GM21390 (cell line): ENCODE data around the gene KRT80.
A peak's percentile ranks its signal among the peaks of the same experiment; 100 is the strongest.

Source experiments
- ATAC-seq: cut with Tn5 transposase; IDR thresholded peaks from one replicate; pipeline ENCODE4 v1.9.1; 2021; ENCODE audit not compliant: unreplicated experiment

Gene KRT80

GRCh38 chr12:52229836-52230343 lies 38.1 kb upstream of the KRT80 start:
- no peak for ATAC-seq

DNA sequence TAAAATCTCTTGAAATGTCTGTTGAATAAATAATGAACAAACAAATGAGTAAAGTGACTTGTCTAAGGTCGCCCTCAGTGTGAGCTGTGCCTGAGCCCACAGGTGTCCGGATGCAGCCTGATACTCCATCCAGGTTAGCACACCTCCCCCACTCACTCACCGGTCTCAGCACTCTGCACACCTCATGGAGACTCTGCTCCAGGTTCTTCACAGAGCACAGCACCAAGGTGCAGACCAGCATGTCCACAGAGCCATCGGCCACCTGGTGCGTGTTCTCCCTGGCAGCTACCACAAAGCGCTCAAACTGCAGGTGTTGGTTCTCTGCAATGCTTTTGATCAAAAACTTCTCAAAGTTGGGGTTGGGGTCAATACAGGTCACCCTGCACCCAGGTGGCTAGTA lies 37.1 kb upstream of the KRT80 start:
- no peak for ATAC-seq

- ATAC-seq = no peak
Measured at GRCh38 chr12:52228366-52228765, 36.6 kb upstream of the KRT80 start.

- ATAC-seq = no peak
Measured at GRCh38 chr12:52227606-52228166, 35.9 kb upstream of the KRT80 start.

- no peak for ATAC-seq
Measured at GRCh38 chr12:52226446-52226845, 34.6 kb upstream of the KRT80 start.

DNA sequence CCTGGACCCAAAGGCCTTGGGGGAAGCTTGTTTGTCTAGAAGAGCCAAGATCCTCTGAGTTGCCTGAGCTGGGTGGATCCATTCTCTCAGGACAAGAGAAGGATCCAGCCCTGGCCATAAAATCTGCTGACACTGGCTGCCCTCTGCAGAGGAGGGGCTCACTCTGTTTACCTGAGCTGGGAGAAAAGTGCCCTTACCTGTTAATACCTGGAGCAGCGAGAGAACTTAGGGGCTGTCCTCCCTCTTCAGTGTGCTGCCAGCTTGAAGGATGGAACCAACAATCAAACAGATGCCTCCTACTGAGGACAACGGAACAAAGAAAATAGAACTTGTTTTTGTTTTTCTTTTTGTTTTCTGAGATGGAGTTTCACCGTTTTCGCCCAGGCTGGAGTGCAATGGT lies 33.9 kb upstream of the KRT80 start:
- no peak for ATAC-seq

DNA sequence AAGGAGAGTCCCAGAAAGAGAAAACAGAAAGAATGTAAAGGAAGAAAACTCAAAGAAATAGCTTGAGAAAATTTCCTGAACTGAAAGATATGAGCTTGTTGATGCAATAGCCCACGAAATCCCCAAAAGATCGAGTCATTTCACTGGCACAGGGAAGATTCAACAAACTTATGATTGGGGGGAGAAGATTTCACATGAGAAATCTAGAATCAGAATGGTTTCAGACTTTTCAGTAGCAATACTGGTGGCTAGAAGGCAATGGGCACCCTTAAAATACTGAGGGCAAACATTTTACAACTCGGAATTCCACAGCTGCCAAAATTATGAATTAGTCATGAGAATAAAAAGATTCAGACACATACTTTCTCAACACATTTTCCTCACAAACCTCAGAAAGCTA lies 32.3 kb upstream of the KRT80 start:
- ATAC-seq = no peak

DNA sequence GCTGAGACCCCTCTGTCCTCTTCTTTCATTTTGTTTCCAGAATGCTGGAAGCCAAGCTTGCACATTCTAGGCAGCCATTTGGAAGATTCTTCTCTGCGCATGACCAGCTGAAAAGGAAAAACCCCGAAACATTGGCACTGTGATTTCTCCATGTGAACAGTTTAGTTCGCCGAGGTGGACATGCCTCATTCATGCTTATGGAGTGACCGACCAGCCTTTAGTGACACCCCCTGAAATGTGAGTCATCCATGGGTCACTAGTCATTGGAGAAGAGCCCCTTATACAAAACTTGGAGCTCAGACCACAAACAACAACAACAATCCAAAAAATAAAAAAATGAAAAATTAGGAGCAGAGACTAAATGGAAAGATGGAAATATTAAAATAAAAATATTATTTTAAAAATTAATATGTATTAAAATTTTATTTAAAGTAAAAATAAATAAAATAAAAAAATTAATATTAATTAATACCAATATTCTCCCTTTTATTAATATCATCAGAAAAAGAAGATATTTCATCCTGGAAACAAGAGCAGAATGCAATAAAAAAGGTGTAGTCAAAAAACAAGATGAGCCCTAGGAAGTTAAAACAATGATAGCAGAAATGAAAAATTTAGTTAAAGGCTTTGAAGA lies 31.7 kb upstream of the KRT80 start:
- no peak for ATAC-seq

- ATAC-seq = no peak
Measured at GRCh38 chr12:52222692-52223091, 30.9 kb upstream of the KRT80 start.

GRCh38 chr12:52221912-52222457 lies 30.2 kb upstream of the KRT80 start:
- no peak for ATAC-seq

DNA sequence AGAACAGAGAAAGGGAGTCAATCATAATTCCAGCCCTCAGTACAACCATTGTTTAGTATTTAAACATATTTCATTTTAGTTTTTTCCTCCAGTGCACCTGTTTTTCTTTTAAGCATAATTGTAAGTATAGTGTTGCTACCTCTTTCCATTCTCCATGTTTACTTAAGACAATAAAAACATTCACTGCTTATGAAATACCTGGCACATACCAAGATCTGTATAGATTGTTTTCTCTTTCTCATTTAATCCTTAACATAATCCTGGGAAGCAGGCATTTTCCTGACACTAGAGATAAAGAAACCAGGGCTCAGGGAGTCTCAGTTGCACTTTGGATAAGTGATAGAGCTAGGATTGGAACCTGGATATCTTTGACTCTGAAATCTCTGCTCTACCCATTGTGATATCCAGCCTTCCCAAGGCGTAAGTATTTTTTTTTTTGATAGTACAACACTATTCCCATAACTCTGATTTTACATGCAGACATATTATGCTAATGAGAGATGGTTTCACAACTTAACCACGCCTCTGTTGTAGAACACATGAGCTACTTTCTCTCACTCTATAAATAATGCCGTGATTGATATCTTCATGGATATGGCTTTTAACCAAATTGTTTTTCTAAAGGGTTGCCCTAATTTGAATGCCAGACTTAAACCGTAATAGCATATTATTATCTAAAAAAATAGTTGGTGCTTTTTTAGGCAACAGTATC lies 29.4 kb upstream of the KRT80 start:
- ATAC-seq = no peak

DNA sequence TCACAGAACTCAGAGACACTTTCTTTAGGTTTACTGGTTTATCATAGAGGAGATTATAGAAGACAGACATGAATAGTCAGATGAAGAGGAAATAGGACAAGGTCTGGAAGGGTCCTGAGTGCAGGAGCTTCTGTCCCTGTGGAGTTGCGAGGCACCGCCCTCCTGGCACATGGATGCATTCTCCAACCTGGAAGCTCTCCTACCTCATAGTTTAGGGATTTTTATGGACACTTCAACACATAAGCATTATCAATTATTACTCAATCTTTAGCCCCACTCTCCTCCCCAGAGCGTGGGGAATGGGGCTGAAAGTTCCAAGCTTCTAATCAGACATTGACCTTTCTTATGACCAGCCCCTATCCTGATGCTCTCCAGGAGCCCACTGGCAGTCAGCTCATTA lies 28.7 kb upstream of the KRT80 start:
- no peak for ATAC-seq

GRCh38 chr12:52218001-52218400 lies 26.2 kb upstream of the KRT80 start:
- no peak for ATAC-seq

DNA sequence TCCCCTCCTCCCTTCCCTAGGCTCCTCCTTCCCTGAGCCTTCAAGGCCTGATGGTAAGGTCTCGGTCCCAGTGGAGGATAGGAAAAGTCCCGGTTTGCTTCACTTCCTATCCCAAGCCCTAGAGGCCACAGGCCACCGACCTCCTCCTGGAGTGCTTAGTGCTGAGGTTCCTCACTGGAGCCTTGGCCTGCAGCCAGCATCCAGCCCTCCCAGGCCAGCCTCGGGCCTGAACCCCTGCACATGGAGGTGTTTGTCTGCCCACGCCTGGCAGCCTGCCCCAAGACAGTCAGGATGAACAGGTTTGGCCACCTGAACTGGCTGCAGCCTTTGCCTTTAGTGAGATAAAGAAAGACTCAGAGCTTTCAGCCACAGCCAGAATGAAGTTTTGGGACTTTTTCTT lies 25.4 kb upstream of the KRT80 start:
- no peak for ATAC-seq

- no peak for ATAC-seq
Measured at GRCh38 chr12:52216807-52217206, 25.0 kb upstream of the KRT80 start.

GRCh38 chr12:52216100-52216499 lies 24.3 kb upstream of the KRT80 start:
- no peak for ATAC-seq

GRCh38 chr12:52215587-52216031 lies 23.8 kb upstream of the KRT80 start:
- ATAC-seq = no peak

DNA sequence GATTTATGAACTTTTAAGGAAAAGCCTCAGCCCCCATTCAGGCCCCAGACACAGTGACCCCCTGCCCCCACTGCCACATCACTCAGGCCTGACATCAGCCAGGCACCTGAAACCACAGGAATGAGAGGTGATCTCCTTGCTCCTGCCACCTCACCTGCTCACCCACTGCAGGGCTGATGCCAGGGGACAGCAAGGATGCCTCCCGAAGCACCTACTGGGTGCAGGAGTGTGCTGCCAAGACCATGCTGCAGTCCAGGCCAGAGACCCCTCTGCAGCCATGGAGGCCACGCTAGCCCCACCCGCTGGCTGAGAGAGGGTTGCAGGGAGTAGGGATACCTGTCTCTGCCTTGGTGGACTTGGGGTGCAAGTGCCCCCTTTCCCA lies 22.6 kb upstream of the KRT80 start:
- no peak for ATAC-seq

DNA sequence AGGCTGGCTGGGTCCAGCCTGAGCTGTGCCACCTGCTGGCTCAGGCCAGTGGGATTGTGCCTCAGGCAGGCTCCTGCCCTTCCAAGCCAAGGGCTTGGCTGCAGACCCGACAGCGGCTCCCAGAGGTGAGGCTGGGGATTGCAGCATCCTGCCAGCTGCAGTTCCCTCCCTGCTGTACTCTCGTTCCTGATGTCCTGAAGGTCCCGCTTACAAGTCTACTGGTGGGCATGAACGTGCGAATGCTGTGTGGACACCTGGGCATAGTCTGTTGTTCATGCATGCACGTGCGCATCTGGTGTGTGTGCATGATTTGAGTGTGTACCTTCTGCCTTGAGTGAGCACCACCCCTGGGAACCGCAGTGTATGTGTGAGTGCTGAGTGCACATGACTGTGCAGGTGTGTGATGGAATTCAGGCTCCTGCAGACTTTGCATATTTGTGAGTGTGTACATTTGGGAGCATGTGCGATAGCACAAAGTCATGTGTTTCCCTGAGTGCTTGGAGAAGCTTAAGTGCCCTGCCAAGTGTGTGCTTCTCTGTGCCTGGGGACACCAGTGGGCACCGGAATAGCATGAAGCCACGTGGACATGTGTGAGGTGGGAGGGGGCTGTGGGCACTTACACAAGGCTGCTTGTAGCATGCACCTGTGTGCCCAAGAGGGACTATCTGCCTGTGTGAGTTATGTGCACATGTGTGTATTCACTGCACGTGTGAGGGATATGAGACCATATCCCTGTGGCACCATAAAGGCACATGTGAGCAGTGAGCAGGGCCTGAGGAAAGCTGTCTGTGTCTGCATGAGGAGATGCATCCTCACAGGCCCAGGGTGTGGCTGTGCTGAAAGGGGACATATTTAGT lies 22.0 kb upstream of the KRT80 start:
- peak; percentile 61 for ATAC-seq

DNA sequence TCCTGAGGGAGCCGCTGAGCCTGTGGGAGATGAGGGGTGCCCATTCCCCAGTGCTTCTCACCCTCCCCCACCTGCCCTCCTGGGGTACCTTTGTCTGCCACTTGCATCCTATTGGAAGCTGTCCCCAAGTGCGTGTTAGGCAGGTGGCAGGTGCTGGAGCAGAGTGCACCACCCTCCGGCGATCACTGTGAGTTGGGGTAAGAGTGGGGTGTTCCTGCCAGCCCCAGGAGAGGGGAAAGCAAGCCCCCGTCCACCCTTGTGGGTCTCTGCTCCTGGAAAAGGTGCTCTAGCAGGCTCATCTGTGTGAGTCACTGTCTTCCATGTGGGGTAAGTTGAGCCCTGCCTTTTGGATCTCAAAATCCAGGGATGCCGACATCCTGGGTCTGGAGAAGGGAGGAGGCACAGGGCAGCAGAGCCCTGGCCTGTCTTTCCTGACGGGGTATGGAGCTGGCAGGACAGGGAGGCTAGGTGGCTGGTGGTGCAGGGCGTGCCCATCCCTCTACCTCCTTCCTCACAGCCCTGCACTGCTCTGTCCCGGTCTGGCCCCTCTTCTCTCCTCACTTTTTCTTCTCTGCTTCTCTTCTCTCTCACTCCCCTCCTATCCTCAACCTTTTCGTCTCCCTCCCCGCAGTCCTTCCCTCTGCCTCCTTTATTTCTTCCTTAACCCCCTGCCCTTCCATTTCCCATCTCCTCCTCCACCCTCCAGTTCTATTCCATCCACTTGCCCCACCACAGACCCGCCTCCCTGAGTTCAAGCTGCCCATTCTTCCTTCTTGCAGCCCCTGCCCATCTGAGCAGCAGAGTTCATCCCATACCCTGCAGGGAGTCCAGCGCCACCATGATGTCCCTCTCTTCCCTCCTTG lies 21.1 kb upstream of the KRT80 start:
- no peak for ATAC-seq
